IPS-NIHi7 (cell line): ENCODE measurements around the gene ACSL1.
"Not testable (repeated sequence)": the region's sequence is repeated elsewhere in the genome, so short reads cannot be mapped to it uniquely, and the experiment has no call there.

Experiments used
- DNase-seq: peaks from one replicate; pipeline ENCODE4 v3.0.0; 2012; ENCODE audit warnings: mixed read lengths; ENCODE audit errors: extremely low spot score

ACSL1 gene

DNA sequence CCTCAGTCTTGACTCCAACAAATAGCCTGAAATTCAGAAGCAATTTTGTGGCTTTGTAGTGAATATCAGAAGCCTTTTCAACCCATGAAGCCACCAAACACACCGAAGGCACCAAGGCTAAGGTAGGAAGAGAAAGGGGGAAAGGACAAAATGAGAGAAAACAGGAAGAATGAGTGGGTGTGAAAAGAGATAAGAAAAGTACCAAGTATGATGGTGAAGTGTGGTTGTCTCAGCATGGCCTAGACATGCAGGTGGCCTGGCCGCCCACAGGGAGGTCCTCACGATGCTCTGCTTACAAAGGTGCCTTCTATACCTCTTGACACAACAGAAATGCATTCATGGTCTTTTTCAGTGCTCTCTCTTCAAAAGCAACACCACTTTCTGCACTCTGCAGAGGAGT is 34.9 kb downstream of the ACSL1 start:
- no peak for DNase-seq

DNA sequence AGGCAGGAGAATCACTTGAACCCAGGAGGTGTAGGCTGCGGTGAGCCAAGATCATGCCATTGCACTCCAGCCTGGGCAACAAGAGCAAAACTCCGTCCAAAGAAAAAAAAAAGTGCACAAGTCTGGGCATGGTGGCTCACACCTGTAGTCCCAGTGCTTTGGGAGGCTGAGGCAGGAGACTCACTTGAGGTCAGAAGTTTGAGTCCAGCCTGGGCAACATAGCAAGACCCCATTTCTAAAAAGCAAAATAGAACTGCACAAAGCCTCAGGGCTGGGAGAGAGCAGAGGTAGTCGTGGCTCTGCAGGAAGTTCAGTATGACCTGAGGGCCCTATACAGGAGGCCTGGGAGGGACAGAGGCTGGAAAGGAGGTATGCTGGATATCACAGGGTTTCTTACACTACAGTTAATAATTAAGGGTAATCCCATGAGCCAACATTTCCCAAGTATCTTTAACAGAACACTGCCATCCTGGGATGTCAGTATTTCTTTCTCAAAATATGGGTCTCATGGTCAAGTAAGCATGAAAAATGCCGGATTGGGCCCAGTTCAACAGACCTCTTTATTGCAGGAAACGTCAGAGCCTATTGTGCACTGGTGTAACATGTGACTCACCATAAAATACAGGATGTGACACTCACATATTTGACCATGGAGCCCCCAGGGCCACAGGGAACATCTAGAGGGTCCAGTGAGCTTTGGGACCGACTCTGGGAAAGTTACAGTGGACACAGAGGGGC is 37.8 kb downstream of the ACSL1 start:
- DNase-seq: no peak

DNA sequence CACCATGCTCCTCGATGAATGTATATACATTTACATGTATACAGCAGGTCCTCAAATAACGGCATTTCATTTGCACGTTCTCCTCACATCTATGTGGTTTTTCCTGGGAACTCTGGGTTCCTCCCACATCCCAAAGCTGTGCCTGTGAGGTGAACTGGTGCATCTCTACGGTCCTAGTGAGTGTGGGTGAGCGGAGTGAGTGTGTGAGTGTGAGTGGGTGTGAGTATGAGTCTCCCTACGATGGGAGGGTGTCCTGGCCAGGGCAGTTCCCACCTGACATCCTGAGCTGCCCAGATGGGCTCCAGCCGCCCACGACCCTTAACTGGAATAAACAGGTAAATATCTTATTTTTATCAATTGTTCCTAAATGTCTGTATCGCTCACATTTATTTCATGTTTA is 40.0 kb downstream of the ACSL1 start:
- no peak for DNase-seq

DNA sequence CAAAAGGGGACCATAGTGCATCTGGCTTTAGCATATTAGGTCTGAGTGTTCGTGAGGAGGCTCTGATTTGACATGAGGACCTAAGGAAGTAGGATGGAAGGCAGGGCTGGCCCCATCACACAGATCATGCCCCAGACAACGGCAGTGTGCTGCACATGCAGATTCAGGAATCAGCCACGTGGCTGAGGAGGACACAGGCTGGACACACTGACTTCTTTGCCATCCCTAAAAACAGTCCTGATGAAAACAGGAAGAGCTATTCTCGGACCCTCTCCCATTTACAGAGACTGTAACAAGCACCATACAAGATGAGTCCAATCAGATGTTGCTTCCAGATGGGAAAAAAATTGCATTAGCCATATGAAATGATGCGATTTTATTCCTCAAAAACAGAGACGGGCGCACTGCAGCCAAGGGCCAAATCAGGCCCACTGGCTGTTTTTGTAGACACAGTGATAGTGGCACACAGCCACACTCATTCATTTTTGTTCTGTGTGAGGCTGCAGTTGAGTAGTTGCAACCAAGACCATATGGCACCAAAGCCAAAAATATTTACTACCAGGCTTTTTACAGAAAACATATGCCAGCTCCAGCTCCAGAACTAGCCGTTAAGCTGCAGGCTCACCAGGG is 41.0 kb downstream of the ACSL1 start:
- no peak for DNase-seq

DNA sequence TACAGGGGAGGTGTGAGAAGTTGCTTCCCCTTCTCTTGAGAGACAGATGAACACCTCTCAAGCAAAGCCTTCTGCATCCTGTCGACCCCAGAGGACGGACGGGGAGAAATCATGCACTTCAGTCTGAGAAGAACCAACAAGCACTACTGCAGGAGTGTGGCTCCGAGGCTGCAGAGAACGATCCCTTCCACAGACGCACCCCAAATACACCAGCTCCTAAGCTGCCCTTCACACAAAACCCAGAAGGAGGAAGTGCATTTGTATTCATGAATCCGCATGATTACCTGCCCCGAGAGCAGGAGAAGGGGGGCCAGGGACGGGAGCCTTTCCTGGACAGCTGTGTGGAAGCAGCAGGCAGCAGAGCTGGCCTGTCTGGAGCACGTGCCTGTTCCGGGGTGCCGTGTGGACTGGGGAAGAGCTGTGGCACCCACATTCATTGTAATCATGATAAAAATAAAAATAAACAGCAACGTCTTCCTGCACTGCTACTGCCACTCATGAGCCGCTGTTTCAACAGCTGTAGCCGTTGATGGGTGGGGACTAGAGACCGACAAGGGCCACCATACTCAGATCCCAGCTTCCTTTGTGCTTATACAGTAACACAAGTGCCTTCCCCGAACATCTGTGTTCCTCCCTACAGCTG is 42.9 kb downstream of the ACSL1 start:
- no peak for DNase-seq

DNA sequence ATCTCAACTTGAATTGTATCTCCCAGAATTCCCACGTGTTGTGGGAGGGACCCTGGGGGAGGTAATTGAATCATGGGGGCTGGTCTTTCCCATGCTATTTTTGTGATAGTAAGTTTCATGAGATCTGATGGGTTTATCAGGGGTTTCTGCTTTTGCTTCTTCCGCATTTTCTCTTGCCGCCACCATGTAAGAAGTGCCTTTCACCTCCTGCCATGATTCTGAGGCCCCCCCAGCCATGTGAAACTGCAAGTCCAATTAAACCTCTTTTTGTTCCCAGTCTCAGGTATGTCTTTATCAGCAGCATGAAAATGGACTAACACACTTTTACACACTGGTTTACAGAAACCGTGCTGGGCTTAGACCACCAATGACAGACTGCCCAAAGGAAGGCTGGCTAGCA is 46.6 kb downstream of the ACSL1 start:
- not testable (repeated sequence) for DNase-seq

DNA sequence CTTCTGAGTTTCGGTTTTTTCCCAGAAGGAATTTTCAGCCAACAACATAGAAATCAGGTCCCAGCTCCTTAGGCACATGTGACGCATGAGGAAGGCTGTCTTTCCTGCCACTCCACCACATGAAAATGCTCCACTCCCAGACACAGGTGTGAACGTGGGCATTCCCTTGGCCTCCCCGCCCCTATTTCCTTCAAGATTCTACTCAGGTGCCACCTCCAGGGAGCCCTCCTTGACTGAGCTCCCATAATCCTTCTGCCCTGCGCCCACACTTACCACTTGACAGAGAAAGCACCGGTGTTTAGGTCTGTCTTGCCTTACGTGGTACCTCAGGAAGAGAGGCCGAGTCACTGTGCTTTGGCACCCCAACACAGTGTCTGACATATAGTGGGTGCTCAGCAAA is 47.4 kb downstream of the ACSL1 start:
- no peak for DNase-seq

DNA sequence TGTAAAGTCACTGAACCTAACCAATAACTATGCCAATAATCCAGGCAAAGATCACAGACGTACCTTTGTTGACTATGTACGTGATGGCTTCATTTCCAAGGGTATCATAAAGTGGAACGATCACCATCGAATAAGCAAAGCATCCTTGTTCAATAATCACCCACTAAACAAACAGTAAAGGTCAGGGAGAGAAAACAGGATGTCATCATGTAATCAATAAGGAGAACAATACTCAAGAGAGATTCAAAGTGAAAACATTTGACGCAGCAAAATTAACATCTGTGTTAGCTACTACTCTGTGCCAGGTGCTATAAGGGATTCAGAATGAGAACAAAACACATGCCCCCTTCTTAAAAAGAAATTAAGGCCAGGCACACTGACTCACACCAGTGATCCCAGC is 48.9 kb downstream of the ACSL1 start:
- DNase-seq: no peak

DNA sequence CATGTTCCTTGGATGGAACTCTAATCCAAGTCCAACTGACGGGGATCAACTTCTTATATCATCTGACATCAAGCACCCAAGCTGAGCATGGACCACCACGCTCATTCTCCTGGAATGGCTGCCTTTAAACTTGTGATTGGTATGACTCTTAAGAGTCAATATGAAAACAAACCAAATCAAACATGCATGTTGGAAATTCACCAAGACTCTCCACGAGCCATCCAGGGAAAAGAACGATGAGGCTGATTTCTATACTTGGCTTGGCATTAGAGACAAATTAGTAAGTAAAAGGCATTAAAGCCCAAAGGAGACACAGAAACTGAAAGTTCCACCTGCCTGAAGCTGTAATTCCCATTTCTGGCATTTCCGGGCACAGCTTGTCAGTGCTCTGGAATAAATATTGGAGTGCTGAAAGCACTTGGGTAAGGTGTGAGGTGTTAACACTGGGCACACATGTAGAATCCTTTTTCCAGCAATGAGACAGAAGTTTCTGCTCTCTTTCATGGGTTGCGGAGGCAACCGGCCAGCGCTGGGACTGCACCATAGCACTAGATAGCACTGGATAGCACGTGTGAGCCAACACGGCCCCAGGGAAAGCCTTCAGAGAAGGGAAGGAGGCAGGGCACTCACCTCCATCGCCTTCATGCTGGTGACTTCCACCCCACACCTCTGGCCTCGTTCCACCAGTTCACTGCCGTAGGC is 49.8 kb downstream of the ACSL1 start:
- DNase-seq: no peak

DNA sequence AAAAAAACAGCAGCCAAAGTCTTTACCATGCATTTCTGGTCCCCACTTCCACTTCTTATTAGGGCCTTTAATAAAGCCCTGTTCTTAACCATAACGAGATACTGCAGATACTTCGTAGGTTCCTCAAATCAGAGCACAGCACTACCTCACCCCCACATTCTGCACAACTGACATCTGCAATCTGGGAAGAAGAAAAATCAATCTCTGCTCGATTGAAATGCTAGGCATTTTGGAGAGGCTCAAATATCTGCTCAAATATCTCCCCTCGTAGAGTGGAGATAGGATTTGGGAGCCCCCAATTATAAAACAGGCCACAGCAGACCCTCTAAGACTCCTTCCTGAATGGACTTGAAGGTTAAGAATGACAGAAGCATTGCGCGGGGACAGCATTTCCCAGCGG is 51.6 kb downstream of the ACSL1 start:
- no peak for DNase-seq

DNA sequence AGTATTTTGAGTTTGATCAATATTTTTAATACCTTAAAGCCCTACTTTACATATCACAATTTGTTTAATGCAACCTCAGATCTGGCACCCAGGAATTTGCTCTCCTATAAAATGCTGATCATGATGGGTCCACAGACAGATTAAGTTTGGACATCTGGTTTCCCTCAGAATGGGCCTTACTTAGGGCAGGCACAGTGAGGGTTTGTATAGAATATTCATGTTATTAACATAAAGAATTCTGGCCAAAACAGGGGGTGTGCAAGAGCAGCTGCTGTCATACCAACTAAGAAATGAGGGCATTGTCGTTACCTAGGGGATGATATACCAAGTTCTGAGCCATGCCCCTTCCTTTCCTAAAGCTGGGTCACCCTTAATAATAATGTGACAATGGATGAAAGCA is 54.4 kb downstream of the ACSL1 start:
- DNase-seq: no peak

DNA sequence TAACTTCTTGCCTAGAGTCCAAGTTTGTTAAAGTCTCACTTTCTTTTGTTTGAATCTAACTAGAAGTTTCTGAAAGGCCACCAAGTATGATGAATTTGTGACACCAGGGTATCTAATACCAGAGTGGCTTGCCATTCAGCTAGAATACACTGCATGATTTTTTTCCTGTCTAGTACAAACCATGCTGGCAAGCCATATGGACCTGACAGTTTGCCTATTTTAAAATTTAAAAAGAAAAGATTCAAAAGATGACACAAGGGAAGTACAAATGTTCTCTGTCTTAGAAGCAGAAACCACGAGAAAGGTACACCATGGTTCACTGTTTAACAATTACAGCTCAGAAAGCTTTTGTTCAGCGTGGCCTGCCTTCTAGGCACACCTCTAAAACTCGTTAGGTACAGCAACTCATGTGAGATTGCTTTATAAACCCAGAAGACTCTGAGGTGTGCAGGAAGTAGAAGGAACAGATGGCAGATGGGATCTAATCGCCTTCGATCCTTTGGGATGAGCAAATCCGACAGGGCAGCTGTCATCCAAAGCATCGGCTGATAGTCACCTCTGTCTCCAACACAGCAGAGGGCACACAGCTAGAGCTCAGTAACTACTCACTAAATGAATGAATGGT is 56.5 kb downstream of the ACSL1 start:
- no peak for DNase-seq

DNA sequence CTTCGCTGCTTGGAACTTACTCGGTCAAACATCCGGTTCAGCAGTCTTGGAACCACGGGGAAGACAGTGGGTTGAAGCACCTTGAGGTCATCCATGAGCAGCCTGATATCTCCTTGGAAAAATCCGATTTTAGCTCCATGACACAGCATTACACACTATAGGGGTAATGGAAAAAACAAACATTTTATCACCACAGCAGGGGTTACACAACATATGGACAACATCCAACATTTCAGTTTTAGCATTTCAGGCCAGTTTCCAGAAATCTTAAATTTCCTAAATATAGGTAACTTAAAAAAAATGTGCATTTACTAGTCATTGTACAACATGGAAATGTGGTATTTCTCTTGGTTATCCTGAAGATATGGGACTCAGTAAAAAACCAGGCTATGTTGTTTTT is 57.5 kb downstream of the ACSL1 start:
- DNase-seq: no peak

DNA sequence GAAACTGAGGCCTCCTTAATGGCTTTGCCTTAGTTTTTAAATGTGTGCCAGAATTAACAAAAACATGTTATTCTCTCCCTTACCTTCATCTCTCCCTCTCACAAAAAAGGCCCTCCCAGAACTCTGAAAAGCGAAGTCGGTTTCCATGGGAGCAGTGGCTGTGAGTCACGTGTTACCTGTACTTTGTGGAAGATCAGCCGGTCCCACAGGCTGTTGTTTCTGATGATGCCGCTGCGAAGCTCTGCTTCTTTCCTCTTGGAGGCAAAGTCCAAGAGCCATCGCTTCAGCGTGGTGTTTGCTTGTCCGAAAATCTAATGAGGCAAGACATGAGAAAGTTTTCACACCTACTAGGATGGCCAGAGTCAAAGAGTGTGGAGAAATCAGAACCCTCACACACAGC is 59.3 kb downstream of the ACSL1 start:
- DNase-seq: no peak

DNA sequence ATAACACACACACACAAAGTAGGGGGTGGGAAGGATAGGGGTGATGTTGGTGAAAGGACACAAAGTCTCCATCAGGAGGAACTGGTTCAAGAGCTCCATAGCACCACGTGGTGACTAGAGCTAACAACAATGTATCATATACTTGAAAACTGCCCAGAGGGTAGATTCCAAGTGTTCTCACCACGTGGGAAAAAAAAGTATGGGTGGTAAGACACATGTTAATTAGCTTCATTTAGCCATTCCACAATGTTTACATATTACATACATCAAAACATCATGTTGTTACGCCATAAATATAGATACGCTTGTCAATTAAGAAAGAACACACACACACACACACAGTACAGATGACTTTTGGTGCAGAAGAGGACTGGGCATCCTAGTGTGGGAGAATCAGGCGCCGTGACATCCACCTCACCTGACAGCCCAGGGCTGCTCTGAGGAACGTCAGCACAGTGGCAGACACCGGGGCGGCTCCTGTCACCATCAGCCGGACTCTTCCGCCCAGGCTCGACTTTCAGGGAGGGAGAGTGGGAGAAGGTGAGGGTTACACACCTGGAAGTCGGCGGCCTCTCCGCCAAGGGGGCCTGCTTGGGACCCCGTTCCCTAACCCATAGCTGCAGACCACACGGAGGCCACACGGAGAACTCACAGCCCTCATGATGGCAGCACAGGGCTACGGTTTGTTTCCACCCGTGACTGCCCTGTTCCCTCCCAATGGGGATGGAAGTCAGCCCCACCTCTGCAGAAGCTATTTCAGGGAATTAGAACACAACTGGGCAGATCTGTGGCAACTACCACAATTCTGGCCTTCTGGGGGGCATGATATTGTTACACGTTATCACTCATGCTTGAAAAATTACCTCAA is 60.1 kb downstream of the ACSL1 start:
- peak; percentile 66 for DNase-seq

DNA sequence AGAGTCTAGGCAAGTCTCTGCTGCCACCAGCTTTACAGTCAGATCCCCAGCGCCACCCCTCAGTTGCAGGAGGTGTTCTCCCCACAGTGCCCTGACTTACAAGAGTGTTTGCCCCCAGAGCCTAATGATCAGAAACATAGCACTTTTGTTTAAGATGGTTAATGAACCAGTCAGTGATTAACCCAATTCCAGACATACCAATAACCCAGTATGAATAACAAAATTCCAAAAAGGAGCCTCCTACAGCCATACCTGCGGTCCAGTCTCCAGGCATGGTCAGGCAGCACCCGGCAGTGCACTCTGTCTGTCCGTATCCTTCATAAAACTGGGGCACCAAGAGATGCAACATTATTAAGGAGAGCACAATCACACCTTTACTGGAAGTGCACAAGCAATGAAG is 61.2 kb downstream of the ACSL1 start:
- DNase-seq: no peak

DNA sequence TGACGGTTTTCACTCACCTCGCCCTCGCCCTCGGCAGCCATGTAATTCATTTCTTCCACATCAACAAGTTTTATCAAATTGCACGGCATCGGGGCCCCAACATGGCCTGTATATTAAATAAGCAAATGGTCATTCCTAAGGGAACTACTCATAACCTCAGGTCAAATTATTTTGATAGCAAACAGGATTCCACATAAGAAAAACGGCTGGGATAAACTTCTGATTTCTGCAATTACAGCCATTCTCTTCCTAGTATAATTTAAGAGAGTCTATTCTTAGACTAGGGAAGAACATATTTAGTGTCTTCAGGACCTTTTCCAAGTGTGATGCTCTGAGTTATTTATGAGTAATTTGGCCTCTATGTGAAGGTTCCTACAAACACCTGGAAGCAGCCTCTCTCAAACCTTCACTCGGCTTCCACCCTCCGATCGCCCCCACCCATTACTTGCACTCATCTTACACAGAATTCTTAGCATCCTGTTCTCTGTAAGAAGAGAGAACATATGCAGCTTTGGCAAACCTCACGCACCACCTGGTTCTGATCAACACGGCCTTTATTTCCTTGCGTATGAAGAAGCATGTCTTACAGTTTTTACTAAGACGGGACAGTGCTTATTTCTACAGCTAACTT is 62.5 kb downstream of the ACSL1 start:
- DNase-seq: no peak

DNA sequence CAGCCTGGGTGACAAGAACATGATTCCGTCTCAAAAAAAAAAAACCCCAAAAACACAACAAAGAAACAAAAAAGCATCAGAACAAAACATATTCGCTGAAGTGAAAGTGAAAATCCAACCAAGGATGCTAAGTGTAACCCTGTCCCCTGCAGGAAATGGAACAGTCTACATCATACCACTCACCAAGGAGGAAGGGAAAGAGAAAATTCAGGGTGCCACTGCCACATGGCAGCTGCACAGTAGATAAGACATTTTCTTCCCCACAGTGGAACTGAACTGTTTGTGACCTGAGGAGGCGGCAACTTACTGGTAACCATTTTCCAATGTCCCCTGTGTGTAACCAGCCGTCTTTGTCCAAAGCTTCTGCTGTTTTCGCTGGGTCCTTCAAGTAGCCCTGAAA is 63.7 kb downstream of the ACSL1 start:
- no peak for DNase-seq

DNA sequence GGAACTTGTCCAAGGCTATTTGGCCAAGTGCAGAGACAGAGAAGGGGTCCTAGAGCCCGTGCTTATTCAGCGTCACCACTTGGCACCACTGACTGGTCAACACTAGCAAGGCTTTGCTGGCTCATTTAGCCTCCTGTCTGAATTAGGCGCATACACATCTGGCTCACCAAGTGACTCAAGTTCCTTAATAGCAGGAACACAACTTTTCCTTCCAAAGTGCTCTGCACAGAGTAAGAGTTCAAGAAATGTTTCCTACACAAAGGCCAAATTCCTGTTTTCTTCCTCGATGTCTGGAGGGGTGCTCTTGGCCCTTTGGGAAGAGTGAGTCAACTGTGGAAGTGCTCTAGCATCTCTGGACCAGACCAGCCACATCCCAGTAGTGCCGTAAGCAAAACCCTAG is 65.1 kb downstream of the ACSL1 start:
- no peak for DNase-seq

DNA sequence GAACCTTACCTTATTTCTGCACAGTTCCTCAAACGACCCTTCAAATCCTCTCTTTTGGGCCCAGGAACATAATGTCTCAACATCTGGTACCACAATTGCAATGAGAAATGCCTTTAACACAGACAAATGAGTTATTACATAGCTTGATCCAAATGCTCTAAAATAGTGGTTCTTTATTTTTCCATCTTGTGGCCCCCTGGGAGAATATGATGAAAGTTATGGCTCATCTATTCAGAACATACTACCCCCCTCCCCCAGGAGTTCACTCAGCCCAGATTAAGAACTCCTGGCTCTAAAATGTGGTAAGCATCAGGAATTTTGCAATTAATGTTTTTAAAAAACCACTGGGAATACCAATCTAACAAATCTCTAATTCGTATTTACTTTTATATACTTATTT is 68.0 kb downstream of the ACSL1 start:
- DNase-seq: no peak

DNA sequence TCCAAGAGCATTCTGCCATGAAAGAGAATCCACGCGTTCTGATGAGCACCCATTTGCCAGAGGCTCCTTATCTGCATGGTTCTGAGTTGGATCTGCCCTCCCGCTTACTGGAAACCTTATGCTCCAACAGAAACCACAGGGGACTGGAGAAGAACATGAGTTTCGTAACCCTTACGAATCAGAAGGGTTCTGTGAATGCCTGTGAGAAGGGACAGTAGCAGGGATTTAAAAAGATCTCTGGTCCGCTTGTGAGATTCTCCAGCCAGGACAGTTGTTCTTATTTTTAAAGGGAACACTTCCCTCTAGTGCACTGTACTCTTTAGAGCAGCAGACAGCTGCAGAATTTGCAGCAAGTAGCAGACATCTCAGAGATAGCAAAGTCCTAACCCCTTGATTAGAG is 69.4 kb downstream of the ACSL1 start:
- no peak for DNase-seq
